Stimulated activated CD8-positive, alpha-beta memory T cell treated with anti-CD3 and anti-CD28 coated beads, Interleukin-12 subunit alpha, Interleukin-12 subunit beta, amount 100 ng/mL, for 24 hours (primary cell): ENCODE results near the gene KRTAP5-3.
"Not testable (repeated sequence)": the region's sequence is repeated elsewhere in the genome, so short reads cannot be mapped to it uniquely, and the experiment has no call there.

ENCODE experiments used
- DNase-seq: peaks from one replicate; pipeline ENCODE4 v3.0.0-alpha.2; 2020; ENCODE audit errors: extremely low read depth

KRTAP5-3 gene

DNA sequence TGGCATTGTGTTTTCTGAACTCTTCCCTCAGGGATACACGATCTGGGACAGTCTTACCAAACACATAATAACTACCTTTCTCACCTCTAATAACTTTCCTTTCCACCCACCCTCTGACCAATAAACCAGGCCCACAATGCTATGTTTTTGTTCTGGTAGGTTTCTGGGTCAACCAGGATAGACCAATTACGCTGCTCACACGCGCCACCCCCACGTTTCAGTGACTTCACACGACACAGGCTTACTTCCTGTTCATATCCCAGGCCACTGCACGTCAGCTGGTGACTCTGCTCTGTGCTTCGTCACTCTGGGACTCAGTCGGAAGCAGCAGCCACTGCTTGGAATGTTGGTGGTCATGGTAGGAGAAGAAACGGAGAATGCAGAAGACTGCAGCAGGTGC lies 11.2 kb upstream of the KRTAP5-3 start:
- DNase-seq, result no peak

DNA sequence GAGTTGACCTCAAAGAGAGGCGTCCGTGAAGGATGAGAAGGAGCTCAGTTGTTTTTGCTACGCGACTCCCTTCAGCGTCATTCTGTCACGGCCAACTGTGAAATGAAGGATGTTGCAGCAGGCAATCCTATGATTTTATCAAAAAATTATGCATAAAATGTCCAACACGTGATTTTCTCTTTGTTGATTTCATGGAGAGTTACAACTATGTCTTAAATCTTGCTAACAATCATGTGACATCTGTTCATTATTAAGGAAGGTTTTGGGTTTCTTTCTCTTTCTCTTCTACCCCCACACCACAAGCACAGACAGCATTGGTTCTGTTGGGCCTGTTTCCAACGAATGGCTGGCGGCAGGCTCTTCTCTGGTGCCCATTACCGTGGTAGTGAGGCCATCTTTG lies 10.0 kb upstream of the KRTAP5-3 start:
- DNase-seq, result no peak

DNA sequence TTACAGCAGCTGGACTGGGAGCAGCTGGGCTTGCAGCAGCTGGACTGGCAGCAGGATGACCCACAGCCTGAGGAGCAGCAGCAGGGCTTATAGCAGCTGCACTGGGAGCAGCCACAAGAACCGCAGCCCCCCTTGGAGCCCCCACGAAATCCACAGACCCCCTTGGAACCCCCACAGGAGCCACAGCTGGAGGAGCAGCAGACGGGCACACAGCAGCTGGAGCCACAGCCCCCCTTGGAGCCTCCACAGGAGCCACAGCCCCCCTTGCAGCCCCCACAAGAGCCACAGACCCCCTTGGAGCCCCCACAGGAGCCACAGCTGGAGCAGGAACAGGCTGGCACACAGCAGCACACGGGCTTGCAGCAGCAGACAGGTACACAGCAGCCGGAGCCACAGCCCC lies 362 bp downstream of the KRTAP5-3 start:
- DNase-seq, result not testable (repeated sequence)

DNA sequence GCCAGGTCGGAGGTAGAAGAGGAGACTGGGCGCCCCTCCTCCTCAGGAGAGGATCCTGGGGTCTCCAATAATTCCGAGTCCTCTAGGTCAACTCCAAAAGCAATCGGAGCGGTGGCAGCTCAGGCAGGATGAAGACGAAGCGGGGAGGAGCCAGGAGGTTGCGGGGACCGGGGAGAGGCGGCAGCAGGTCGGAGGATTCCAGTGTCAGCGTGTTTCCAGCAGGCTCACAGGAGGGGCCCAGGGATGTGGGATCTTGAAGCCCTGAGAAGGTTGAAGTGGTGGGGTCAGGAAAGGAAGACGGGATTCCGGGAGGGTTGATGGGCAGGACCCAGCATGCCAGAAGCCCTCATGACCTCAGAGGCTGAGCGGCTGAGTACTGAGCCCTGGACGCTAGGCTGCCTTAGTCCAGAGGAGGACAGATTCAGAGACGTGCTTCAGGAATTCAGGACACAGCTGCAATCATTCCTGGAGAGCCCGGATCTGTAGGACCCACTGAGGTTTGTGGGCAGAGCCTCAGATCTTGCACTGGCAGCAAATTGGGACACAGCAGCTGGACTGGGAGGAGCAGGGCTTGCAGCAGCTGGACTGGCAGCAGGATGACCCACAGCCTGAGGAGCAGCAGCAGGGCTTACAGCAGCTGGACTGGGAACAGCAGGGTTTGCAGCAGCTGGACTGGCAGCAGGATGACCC lies 962 bp downstream of the KRTAP5-3 start:
- DNase-seq, result not testable (repeated sequence)

DNA sequence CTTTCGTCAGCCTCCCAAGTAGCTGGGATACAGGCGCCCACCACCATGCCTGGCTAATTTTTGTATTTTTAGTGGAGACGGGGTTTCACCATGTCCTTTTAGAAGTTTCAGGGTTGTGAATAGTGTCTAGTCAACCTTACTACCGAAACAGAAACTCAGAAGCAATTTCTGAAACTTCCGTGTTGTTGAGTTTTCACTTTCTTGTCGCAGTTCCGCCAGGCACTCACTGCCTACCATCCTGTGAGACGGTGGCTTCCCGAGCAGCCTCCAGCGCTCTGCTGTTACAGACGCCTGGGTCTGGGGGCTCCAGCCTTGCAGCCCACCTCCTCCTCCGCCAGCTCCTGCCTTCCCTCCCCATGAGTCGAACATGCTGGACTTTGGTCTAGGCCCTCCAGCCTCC lies 2.3 kb downstream of the KRTAP5-3 start:
- not testable (repeated sequence) for DNase-seq

- no peak for DNase-seq
Observed at GRCh38 chr11:1604711-1605110, 3.6 kb downstream of the KRTAP5-3 start.

GRCh38 chr11:1604181-1604580 lies 4.1 kb downstream of the KRTAP5-3 start:
- no peak for DNase-seq

DNA sequence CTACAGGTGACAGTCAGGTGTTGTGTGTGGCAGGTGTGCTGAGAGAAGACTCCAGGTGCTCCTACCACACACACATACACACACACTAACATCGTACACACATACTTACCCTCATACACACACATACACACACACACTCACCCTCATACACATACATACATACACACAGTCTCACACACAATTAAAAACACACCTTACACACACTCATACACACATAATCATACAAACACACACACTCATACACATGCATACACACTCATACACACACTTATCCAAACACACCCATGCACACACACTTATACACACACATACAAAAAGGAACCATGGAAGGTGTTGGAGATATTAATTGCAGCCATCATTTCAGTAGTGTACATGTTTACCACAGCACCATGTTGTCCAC lies 4.6 kb downstream of the KRTAP5-3 start:
- DNase-seq, result no peak

DNA sequence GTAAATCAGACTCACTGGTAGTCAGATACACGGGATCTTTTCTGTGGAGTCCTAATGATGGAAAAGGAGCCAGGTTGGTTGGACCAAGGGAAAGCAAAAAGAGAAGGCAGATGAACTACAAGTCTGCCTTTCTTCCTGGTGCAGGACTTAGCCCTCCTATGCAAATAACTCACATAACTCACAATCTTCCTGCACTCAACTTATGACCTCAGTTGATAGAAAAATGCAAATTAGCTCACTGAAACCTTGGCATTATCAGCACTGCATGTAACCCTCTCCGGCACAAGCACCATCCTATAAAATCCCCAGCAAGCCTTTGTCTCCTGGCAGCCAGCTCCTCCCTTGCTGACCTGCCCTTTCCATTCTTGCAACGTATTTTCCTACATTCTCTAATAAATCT lies 6.6 kb downstream of the KRTAP5-3 start:
- not testable (repeated sequence) for DNase-seq

- no peak for DNase-seq
Observed at GRCh38 chr11:1600626-1601025, 7.6 kb downstream of the KRTAP5-3 start.

DNA sequence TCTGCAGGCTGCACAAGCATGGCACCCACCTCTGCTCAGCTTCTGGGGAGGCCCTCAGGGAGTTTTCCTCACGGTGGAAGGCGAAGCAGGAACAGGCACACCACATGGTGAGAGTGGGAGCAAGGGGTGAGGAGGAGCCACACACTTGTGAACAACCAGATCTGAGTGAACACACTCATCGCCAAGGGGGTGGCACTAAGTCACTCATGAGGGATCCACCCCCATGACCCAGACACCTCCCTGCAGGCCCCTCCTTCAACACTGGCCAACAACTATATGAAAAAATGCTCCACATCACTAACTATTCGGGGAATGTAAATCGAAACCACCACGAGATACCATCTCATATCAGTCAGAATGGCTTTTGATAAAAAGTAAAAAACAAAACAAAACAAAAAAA lies 9.4 kb downstream of the KRTAP5-3 start:
- no peak for DNase-seq

- not testable (repeated sequence) for DNase-seq
Observed at GRCh38 chr11:1598406-1598805, 9.9 kb downstream of the KRTAP5-3 start.

DNA sequence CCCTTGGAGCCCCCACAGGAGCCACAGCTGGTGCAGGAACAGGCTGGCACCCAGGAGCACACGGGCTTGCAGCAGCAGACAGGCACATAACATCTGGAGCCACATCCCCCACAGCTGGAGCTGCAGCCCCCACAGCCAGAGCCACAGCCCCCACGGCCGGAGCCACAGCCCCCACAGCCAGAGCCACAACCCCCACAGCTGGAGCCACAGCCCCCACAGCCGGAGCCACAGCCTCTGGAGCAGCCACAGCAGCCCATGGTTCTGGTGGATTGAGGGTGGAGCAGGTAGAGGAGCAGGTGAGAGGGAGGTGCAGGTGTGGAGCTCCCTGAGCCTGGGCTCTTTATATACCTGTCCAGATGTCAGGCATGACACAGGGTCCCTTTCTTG lies 10.3 kb downstream of the KRTAP5-3 start, which contains the start of gene KRTAP5-2:
Gene KRTAP5-2, minus strand, starts transcription at position 301 of the 387 bp plus-strand sequence. Its CDS starts 44 bp downstream, at position 257.
- DNase-seq, result no peak

DNA sequence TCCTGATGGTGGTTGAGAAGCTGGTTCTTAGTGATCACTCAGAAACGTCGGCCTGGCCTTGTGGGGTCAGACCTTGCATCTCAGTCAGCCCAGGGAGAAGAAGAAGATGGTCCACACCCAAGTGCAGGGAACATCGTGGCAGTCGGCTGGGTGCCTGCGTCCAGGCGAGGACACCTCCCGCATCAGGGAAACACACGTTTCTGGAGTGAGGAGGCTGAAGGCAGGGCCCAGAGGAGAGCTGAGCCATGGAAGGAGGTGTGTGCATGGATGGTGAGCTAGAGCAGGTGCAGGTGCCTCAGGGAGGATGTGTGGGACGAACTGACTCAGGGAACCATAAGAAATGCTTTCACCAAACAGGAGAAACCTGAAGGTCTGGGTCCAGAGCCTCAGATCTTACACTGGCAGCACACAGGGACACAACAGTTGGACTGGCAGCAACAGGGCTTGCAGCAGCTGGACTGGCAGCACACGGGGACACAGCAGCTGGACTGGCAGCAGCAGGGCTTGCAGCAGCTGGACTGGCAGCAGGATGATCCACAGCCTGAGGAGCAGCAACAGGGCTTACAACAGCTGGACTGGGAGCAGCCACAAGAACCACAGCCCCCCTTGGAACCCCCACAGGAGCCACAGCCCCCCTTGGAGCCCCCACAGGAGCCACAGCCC lies 10.8 kb downstream of the KRTAP5-3 start:
- DNase-seq, result no peak

- not testable (repeated sequence) for DNase-seq
Observed at GRCh38 chr11:1596576-1597121, 11.6 kb downstream of the KRTAP5-3 start.

- DNase-seq, result not testable (repeated sequence)
Observed at GRCh38 chr11:1595994-1596575, 12.2 kb downstream of the KRTAP5-3 start.

DNA sequence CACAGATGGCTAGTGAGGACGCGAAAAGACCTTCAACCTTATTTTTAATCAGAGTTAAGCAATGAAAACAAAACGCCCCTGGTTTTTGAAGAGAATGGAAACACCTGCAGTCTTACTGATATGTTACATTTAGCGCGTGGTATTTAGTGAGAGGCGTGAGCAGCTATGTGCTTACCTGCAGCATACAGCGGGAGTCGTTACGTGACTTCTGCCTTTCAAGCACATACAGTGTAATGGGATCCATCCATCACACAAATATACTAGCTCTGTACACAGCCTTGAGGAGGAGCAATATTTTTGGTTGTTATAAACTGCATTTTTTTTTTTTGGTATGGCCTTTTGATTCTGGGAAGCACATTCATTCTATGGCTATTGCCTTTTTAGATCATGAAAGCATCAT lies 15.6 kb downstream of the KRTAP5-3 start:
- no peak for DNase-seq

GRCh38 chr11:1589996-1590395 lies 18.3 kb downstream of the KRTAP5-3 start:
- no peak for DNase-seq

DNA sequence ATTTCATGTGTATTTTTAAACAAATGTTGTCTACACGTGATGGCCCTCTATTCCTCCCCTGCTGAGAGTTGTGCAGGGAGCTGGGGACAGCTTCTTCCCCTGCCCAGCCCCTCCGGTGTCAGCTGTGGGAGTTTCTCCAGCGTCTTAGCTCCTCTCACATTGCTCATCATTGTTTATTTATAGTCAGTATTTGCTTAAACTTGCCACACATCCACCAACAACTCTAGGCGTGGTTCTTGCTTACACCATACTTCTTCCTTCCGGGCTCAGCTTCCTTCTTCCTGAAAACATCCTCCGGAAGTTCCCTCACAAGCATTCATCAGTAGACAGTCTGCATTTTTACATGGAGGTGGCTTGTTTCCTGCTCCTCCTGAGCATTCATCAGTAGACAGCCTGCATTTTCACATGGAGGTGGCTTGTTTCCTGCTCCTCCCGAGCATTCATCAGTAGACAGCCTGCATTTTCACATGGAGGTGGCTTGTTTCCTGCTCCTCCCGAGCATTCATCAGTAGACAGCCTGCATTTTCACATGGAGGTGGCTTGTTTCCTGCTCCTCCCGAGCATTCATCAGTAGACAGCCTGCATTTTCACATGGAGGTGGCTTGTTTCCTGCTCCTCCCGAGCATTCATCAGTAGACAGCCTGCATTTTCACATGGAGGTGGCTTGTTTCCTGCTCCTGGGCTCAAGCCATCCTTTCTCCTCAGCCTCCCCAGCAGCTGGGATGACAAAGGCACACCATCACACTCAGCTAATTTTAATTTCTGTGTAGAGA lies 18.9 kb downstream of the KRTAP5-3 start:
- DNase-seq, result not testable (repeated sequence)

- no peak for DNase-seq
Observed at GRCh38 chr11:1586699-1587098, 21.6 kb downstream of the KRTAP5-3 start.

DNA sequence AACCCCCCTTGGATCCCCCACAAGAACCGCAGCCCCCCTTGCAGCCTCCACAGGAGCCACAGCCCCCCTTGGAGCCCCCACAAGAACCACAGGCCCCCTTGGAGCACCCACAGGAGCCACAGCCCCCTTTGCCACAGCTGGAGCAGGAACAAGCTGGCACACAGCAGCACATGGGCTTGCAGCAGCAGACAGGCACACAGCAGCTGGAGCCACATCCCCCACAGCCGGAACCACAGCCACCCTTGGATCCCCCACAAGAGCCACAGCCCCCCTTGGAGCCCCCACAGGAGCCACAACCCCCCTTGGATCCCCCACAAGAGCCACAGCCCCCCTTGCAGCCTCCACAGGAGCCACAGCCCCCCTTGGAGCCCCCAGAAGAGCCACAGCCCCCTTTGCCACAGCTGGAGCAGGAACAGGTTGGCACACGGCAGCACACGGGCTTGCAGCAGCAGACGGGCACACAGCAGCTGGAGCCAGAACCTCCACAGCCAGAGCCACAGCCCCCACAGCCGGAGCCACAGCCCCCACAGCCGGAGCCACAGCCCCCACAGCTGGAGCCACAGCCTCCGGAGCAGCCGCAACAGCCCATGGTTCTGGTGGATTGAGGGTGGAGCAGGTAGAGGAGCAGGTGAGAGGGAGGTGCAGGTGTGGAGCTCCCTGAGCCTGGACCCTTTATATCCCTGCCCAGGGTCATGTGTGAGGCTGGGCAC lies 23.4 kb downstream of the KRTAP5-3 start, which contains the start of gene KRTAP5-1:
Gene KRTAP5-1, minus strand, starts transcription at position 623 of the 710 bp plus-strand sequence. Its CDS starts 34 bp downstream, at position 589.
- not testable (repeated sequence) for DNase-seq
